ENCODE measurements around the gene CDX1.

Gene CDX1

DNA sequence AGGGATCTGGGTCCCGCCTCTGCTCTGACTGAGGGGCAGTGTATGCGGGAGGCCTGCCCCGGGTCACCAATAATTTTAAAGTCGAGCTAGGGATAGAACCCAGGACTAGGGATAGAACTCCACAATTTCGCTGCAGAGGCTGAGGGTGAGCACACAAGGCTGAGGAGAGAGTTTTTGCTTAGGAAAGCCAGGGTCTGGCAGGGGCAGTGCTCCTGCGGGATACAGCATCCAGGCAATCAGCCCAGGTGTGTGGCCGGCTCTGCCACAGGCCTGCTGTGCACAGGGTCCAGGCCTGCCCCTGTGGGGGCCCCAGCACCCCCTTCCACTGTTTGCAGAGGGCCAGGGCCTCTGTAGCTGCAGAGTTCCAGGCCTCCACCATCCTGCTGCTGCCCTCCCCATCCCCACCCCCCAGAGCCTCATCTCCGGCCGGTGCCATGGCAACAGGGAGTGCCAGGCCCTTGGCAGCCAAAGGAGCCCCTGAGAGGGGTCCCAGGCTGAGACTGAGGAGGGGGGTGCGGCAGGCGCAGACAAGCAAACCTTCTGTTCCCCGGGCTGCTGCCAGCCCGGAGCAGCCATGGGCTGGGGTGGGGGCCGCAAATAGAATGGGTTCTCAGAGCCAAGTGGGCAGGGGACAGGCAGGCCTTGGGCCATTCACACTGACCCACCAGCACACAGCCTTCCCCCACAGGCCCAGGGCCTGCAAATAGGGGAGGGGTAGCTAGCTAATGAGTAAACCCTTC lies 19.5 kb upstream of the CDX1 start:
- no peak for DNase-seq

DNA sequence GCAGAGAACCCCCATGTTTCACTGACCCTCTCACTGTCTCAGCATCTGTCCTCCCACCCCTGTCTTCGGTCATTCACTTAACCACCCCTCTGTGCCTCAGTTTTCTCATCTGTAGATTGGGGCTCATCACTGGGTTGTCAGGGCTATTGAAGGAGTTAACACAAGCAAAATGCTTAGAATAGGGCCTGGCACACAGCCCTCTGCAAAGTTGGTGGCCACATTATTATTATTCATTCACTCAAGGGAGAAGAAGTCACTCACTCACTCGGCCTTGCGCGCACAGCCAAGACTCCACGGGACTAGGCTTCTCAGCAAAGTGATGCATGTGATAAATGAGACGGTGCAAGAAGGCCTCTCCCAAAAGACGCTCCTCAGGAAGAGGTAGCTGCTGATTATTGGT lies 18.9 kb upstream of the CDX1 start:
- no peak for DNase-seq

DNA sequence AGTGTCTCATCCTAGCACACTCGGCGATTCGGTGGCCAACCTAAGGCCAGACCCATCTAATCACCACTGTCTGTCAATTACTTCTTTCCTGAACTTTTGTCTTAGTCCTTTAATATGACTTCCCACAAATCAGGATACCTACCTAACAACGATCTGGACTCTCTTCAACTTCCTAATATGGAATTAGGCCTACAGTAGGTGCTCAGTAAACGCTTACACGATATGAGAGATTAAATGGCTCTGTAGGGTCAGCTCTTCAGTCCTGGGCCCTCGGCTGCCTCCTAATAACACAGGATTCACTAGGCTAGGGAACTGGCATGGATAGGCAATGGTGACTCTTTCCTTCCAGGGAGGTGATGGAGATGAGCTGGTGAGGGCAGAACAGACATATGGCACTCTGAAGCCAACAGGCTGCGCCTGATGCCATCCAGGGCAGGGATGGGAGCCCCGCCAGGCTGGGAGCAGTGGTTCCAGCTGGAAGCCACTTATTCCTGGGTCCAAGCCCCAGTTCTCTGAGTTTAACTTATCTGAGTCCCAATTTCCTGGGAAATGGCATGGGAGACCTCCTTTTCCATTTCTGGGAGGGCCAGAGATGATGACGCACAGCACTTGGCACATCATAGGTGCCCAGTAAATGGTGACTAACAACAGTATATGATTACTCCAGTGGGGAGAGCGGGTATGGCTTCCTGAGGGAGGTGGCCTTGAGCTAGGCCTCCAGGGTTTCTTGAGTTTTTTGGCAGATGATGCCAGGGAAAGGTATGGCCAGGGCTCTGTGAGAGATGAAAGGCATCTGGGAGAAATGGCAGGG lies 18.3 kb upstream of the CDX1 start:
- DNase-seq, result no peak

DNA sequence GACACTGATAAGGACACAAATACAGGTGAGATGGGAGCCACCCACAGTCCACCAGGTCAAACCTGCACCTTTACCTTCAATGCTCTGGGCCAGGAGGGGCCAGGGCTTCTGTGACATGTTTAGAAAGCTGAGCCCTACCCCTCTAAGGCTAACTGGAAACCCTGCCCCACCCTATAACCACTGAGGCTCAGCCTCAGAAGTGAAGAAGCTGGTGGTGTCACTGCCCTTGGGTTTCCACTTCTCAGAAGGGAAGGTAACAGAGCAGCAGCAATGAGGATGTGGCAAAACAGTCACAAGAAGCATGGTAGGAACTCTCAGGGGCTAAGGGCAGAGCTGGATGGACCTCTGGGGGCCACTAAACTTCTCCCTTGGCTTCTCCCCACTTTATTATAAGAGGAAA lies 17.0 kb upstream of the CDX1 start:
- DNase-seq, result no peak

DNA sequence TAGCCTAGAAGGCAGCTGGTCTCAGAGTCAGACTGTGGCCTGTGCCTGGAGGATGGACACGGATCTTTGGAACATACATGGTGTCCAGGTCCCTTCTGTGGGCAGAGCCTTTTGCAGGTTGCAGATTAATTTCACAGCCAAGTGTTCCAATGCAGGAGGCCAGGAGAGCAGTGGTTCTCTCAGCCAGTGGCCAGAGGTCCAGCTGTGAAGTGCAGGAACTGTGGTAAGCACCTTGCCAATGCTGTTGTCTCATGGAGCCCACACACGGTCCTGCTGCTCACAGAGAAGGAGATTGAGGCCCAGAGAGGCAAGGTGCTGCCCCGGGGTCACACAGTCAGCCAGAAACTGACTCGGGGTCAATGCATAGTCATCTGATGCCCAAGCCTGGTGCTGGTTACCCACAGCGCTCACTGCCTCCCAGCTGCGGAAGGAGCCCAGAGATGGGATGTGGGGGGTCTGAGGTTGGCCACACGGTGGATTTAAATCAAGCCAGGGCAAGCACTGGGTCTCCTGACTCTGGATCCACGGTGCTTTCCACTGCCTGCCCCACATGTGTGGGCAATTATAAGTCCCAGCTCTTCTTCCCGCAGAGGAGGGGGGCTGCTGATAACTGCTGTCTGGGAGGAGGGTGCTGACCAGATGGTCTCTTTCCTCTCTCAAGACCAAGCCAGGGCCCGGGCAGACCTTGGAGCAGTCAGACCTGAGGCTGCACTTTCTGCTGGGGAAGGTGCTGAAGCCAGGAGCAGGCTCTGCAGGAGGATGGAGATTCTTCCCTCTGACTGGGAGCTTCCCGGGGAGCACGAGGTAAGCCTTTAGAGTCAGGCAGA lies 13.7 kb upstream of the CDX1 start:
- no peak for DNase-seq

DNA sequence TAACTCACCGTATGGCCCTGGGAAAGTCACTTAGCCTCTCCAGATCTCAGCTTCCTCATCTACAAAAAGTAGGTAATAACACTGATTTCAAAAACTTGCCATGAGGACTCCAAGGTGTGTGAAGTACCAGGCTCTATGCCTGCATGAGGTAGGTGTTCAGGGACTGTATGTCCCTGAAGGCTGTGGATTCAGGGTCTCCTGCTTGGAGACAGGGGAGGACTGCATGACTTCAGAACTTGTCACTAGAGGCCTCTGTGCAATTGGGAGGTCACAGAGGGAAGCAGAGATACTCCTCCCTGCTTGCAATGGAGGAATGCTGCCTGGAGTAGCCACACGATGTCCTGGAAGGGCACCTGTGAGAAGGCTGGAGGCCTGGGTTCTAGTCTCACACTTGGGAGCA lies 13.1 kb upstream of the CDX1 start:
- DNase-seq, result no peak

DNA sequence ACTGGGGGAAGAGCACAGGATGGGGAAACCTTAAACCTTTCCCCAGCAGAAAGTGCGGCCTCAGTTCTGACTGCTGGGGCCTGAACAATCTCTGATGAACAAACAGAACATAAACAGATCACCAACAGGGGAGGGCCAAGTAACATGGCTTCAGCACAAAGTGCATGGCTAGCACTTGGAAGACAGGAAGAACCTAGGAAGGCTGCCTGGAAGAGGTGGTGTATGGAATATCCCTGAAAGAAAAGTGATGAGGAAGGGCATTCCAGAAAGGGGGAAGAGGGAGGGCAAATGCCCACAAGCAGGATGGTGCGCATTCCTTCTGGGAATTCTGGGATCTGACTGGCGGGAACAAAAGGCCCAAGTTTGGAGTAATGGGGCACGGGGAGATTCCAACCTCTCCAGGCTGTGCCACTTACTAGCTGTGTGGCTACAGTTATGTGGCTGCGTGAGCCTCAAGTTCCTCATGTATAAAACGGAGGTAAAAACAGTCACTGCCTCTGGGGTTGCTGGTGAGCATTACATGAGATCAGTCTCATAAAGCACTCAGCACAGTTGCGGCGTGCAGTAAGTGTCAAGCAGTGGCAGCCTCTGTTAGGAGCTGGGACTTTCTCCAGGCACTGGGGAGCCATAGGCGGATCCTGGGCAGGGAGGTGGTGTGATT lies 12.5 kb upstream of the CDX1 start:
- no peak for DNase-seq

DNA sequence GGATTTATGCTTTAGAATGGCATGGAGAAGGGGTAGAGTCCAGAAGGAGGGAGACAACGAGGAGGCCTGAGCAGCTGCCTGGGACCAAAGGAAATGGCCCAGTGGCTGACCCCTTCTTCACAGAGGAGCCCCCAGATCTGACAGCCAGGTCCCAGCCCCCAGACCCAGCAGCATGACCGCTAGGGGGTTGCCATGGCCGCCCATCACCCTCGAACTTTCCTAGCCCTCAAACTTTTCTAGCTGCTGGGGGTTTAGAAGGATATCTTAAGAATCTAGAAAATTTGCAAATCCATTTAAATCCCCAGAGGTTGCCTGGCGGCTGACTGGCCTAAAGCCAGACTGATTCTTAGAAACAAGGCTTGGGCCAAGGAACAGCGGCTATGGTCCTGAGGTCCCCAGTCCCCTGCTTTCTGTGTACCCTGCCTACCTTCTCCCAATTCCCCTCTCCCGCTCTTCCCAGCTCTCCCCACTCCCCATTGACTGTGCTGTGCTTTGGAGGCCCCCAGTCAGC lies 11.9 kb upstream of the CDX1 start:
- no peak for DNase-seq

DNA sequence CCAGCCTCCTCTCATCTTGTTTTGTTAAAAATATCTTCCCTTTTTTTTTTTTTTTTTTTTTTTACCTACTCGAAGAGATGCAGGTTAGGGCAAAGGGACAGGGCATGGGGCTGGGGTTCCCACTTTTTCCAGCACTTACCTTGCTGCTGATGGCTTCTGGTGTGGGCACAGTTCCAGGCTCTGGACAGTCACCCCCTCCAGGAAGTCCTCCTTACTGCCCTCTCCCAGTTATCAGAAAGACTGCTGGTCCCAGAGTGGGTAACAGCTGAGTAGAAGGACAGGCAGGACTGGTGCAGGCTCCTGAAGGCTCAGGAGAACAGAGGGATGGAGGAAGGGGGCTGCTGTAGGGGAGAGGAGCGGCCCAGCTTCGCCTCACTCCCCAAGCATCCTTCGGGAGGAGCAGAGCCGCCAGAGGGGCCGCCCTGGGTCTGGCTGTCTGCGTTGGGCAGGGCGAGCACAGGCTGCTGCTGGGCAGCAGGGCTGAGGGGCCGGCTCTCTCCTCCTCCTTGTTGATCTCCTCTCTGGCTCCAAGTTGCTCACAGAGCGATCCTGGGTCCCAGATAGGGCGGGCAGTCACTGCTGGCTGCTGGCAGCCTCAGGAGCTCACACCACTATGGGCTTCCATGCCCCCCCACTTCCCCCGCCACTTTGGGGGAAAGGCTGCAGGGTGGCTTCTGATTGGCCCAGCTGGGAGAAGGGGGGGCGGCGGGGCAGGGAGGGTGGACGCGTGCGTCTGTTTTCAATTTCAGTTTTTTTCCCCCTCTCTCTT lies 11.1 kb upstream of the CDX1 start, which contains the start of gene PDGFRB:
Gene PDGFRB (minus strand): TSS at position 588 of the 769 bp plus-strand sequence. CDS start 18,798 bp downstream, outside the sequence.
- DNase-seq, result no peak

DNA sequence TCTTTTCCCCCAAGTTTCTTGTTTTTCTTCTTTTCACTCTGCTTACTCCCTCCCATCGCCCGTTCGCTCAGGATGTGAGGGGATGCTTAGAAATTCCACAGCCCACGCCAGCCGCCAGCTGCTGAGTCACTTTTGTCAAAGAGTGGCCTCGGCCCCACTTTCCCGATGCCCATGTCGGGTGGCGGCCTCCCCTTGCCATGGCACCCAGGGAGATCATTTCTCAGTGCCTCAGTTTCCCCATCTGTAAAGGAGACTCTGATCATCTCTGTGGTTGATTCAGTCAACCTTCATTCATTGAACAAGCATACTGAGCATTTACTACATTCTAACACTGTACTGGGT lies 10.6 kb upstream of the CDX1 start:
- no peak for DNase-seq

DNA sequence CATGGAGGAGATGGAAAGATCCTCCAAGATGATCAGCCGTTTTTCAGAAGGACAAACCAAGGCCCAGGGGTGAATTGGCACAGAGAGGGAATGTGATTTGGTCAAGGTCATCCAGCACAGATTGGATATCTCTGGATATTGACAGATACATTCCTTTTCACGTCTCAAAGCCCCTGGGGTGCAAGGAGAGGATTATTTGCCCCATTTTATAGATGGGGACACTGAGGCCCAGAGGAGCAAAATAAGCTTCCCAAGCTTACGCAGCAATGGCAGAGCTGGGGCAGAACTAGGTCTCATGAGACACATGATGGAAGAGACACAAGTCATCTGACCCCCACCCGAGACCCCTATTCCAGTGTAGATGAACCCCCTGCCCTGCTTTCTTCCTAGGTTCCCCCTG lies 10.0 kb upstream of the CDX1 start:
- no peak for DNase-seq

DNA sequence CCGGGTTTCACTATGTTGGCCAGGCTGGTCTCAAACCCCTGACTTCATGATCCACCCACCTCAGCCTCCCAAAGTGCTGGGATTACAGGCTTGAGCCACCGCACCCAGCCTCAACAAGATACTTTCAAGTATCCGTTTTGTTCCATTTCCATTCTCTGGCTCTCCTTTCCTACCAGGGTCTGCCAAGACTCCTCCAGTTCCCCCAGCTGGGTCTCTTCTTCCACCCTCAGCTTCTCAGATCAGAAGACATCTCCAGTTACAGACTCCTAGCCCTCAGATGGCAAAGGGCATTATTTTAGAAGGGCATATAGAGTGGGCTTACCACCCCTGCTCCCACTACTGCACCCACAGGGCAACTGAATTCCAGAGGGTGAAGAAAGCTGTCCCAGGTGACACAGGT lies 9.4 kb upstream of the CDX1 start:
- no peak for DNase-seq

DNA sequence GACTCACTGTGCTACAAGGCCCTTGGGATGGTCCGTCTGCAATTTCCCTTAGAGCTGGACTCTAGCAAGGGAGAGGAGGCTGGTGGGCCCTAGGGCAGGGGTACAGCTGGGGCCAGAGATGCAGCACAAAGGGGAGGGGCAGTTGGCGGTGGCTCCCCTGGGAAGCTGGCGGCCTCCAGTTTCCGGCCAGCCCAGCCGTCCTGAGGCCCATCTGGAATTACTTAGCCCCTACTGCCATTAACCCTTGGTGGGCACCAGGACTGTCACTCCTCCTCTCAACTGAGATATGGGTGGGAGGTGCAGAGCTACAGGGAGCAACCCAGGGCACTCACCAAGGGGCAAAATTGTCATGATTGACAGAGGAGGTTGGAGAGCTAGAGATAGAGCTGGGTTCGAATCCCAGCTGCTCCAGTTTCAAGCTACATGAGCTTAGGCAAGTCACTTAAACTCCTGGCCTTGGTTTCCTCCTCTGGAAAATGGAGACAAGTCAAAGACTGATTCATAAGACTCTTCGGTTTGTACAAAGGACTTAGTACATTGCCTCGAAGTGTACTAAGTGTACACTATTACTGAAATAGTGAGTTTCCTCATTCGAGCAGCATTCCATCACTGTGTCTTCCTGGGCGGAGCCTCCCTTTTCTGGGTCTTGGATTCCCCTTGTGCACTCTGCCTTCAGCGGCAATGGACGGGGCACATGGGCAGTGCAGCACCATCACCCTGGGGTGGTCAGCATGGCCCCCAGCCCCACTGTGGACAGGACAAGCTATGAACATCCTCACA lies 8.2 kb upstream of the CDX1 start:
- no peak for DNase-seq

DNA sequence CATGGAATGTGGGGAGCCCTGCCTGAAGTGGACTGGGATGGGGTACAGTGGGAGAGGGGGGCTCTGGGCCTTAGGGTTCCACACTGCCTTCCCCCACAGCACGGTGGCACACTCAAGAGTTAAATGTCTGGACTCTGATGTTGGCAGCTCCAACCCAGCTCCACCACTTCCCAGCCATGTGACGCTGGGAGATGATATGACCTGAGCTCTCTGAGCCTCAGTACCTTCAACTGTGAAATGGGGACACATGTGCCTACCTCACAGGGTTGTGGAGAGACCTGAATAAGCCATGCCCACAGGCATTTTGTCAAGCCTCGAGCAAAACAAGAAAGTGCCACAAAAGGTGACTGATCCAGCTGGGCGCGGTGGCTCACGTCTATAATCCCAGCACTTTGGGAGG lies 7.5 kb upstream of the CDX1 start:
- no peak for DNase-seq

DNA sequence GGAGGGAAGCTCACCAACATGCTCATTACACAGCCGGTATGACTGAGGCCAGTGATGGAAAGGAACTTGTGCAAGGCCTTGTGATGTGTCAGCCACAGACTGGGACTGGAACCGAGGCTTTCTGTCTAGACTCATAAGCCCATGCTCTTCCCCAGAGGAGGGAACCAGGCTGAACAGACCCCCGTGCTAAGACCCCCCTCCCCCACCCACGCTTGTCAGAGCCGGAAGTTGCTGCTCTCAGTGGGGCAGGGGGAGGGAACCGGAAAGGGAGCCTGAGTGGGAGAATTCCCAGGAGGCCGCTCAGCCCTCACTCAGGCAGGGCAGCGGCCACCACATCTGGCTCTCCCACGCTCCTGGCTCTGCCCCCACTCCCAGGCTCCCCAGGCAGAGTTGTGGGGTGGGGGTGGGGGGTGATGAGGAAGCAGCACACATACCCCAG lies 6.8 kb upstream of the CDX1 start:
- DNase-seq, result peak; percentile 21

DNA sequence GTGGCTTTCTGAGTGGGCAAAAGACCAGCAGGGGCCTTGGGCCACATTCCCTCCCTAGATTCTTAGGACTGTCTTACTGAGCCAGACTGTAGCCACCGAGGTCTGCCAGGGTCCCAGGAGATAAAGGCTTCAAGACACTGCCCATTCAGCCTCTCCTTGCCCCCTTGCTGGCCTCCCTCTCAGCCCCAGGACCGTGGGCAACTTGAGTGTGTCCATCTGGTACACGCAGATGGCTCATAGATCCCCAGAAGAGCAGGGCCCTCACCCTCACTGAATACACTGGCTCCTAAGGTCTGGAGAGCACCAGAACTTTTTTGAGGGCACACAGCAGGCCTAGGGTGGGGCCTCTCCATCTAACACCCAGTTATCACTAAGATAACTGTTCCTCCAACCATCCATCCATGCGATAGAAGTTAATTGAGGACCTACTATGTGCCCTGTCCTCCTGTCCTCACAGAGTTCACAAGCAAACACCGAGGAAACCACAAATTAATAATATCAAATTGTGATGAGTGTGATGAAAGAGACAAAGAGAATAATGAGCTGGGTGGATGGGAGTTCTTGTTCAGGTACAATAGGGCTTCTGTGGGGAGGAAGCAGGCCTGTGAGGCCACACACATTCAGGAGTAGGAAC lies 6.0 kb upstream of the CDX1 start:
- DNase-seq, result no peak

DNA sequence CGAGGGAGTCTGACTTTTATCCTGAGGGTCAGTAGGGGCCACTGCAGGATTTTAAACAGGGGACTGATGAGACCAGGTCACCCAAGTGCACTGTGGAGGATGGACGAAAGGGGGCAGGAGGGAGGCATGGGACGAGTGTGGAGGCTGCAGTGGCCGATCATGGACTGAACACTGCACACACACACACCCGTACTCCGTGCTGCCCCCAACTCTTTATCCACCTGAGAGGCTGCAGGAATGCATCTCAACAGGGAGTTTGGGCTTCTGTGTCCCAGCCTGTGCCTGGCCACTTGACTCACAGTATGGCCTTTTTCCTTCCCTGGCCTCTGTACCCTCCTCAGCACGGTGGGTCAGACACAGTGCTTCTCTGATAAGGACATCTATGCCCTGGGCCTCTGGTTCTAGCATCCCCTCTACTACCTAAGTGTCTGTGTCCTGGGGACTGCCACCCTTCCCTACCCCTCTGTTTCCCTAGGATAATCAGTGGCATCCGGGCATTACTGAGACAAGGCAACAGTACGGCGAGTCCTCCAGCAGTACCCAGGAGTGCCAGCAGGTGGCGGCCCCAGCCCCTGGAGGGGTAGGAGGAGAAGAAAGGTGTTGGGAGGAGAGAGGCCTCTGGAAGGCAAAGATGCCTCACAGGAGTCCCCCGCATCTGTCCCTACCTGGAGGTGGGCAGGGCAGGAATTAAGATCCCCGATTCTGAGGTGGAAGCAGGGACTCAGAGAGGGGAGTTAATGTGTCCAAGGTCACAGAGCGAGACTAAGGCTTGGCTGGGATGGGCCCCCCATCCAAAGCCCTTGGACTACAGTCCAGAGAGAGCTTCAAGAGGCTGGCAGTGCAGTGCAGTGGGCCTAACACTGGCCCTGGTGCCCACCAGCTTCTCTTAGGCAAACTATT lies 5.1 kb upstream of the CDX1 start:
- DNase-seq, result no peak

DNA sequence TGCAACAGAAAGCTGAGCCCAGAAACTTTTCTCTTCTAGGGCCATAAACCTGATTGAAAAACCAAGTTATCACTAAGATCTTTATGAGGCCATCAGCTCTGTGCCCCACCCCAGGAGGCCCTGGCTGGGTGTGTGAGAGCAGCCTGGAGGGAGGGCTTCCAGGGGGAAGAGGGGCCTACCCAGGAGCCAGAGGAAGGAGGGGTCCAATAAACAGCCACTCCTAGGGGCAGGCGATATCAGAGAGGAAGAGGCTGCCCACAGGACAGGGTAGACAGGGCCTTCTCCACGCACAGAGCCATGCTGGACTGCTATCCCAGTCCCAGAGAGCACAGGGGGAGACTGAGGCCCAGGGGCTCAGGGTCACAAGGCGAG lies 4.5 kb upstream of the CDX1 start:
- DNase-seq, result no peak

DNA sequence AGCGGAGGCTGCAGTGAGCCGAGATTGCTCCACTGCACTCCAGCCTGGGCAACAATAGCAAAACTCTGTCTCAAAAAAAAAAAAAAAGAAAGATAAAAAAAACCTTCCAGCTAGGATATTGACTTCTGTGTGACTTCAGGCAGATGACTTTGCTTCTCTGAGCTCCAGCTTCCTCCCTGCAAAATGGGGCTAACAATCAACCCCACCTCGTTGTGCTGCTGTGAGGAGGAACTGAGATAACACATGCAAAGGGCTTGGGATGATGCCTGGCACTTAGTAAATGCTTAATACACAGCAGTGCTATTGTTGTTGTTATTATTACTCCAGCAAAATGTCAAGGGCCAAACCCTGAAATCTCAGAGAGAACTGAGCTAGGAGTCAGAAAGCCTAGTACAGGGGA lies 3.5 kb upstream of the CDX1 start:
- no peak for DNase-seq
